Measurements from ENCODE around the gene SHMT1.
"Not testable (repeated sequence)": the region's sequence is repeated elsewhere in the genome, so short reads cannot be mapped to it uniquely, and the experiment has no call there.

SHMT1 gene

DNA sequence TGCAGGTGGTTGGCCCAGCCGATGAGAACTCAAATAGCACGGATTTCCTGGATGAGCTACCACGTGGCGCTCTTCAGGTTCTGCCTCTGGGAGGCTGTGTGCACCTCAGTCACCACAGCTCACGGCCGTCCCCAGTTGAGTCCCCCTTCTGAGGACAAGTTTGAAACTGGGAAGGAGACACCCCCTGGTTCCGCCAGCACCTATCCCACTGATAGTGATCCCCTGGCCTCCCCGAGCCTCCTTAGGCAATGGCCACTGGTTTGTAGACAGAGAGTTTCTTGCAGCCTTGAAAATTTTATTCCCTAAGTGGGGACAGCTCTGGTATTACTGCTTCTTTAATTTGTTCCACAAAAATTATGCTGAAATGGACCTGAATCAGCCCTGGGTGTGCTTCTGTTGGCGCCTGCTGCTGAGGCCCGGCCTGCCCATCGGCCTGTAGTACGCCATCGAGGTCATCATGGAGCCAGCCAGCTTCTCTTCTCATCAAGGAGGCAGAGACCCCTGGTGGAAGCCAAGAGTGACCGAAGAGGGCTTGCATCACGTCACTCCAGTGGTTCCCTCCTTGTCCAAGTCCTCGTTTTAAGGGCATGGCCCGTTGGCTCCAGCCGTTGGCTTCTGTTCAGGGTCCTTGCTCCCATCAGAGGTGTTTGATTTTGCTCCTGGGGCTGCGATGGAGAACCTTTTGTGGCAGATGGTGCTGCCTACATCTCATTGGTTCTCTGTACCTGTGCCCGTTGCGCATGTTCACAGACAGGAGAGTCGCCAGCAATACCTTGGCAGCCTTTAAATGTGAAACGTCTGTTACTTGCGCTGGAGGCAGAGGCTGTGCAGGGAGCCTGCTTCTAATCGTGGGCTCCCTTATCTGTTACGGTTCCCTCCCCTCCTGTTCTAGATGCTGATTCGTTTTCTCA, 39.0 kb downstream of the SHMT1 start:
- DNase-seq, result no peak

DNA sequence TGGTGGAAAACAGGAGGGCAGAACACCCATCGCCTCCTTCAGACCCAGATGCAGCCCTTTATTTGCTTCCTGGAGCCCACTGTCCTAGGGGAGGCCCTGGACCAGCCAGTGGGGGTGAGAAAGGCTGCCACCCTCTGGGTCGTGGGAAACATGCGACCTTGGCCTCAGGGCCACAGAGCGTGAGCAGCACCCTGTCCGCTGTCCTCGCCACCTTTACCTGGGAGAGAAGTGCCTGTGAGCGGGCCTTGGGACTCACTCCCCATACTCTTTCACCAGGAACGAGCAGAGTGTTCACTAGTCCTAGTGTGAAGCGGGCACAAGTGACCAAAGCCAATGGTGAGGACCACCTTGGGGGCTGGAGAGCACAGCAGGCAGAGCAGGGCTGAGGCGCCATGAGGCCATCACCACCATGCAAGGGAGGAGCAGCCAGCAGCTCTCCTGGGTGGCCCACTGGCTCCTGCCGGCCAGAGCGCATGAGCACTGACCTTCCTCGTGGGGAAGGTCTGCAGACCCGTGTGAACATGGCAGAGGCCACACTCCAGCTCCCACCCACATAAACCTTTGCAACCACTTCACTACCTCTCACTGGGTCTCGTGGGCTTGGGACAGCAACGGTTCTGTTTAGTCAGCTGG, 39.7 kb downstream of the SHMT1 start:
- DNase-seq, result no peak

DNA sequence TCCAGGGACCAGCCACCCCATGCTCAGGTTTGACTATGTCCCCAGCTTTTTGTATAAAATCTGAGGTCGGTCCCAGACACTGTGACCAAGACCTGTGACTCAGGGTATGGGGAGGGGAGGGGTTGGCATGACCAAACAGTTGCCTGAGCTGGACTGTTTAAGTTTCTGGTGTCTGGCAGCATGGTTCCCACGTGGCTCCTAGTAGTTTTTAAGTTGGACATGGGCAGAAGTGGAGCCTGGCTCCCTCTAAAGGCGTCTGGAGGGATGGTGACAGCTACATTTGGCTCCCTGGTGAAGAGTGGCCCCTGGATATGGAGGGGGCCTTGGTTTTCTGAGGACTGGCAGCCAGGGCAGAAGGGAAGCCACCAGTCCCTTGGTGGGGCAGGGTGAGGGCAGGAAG, 40.3 kb downstream of the SHMT1 start:
- DNase-seq, result no peak

- no peak for DNase-seq
These were observed 40.8 kb downstream of the SHMT1 start for GRCh38 chr17:18322522-18322921.

DNA sequence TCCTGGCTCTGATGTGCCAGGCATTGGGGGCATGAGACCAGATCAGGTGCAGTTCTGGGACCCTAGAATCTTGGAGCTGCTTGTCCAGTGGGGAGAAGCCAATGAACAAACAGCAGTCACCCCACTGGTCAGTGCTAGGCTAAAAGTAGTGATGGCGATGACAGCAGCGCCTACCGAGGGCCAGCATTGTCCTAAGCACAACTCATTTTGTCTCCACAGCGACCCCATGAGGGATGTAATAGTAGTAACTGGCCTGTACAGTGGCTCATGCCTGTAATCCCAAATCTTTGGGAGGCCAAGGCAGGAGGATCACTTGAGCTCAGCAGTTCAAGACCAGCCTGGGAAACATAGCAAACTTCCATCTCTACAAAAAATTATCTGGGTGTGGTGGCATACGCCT, 42.0 kb downstream of the SHMT1 start:
- DNase-seq, result no peak

DNA sequence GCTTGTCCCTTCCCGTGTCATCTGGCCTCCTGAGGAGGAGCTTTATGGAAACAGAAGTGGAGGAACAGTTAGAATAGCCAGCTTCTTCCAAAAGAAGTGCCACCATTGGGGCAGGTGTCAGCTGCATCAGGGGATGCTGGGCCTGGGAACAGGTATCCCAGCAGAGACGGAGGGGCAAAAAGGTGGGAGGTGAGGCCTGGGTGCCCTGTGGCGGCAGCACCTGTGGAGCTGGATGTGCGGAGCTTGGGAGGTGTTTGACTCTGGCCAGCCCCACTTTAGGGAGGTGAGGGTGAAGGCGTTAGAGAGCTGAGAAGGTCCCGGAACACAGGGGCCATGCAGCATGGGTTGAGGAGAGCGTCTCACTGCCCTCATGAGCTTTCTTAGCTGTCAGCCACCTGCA, 43.0 kb downstream of the SHMT1 start:
- no peak for DNase-seq

DNA sequence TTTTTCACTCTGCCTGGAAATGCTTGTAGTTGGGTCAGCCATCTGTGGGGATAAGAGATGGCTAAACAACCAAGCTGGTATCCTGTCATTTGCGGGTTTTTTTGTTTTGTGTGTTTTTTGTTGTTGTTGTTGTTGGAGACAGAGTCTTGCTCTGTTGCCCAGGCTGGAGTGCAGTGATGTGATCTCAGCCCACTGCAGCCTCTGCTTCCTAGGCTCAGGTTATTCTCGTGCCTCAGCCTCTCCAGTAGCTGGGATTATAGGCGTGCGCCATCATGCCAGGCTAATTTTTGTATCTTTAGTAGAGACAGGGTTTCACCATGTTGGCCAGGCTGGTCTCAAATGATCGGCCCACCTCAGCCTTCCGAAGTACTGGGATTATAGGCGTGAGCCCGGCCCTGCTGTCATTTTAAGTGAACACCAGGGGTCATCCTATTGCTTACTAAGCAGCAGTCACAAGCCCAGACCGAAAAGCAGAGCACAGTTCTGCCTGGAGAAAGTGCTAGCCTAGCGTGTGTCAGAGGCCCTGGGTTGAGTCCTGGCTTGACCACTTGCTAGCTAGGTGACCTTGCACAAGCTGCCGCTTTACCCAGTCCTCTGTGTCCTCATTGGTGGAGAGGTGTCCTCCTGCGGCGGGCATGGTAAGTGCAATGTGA, 43.6 kb downstream of the SHMT1 start:
- no peak for DNase-seq

DNA sequence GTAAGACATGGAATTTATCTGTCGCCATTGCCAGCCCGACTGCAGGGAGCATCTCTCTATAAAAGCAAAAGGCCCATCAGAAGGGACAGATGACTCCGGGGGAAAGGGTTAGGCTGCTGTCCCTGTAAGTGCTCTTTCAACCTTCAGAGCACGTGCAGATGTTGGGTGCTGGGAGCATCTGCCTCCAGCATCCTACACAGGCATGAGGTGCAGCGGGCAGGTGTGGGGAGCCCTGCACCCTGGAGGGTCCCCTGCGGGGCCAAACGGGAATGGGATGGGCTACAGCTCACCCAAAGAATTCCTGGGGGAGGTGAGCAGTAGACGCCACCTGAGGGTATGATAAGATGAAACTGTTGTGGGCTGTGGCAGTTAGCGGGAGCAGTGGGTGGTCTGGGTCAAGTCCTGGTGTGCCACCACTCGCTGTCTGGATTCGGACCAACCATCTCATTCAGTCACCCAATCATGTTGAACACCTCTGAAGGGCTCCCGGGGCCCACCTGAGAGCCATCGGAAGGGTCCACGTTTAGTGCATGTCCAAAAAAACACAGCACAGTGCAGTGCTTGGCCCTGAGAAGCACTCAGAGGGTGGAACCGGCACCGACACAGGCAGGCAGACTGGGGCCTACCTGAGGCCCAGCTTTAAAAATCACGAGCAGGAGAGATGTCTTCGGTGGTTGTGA, 44.4 kb downstream of the SHMT1 start:
- DNase-seq, result no peak

DNA sequence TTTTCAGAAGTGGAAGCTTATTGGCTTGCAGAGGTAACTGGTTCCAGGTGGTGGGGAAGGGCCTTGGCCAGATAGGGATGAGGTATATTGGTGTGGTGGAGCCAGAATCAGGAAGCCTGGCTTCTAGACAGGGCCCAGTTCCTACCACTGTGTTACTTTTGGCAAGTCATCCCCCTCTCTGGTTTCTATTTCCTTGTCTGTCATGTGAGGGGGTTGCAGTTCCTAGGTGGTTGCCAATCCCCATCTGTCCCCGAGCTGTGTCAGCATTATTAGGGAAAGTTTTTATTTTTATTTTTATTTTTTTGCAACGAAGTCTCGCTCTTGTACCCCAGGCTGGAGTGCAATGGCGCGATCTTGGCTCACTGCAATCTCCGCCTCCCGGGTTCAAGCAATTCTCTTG, 45.2 kb downstream of the SHMT1 start:
- no peak for DNase-seq

DNA sequence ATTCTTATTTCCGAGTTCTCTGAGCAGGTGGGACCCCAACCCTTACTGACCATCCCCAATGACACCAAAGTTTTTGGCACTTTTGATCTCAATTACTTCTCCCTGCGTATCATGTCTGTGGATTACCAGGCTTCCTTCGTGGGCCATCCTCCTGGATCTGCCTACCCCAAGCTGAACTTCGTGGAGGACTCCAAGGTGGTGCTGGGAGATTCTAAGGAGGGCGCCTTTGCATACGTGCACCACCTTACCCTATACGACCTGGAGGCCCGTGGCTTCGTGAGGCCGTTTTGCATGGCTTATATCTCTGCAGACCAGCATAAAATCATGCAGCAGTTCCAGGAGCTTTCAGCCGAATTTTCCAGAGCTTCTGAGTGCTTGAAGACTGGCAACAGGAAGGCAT, 47.4 kb downstream of the SHMT1 start:
- DNase-seq, result no peak

DNA sequence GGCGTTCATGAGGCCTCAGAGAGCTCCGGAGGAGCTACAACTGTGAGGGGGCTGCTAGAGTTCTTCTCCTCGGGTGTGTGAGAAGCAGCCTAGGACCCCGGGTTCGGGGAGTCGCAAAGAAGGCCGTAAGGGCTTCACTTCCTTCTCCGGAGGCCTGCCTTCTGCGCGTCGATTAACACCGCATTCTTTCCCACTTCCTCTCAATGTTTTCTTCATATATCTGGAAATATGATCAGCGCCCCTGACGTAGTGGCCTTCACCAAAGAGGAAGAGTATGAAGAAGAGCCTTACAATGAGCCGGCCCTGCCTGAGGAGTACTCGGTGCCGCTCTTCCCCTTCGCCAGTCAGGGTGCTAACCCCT, 47.8 kb downstream of the SHMT1 start:
- no peak for DNase-seq

DNA sequence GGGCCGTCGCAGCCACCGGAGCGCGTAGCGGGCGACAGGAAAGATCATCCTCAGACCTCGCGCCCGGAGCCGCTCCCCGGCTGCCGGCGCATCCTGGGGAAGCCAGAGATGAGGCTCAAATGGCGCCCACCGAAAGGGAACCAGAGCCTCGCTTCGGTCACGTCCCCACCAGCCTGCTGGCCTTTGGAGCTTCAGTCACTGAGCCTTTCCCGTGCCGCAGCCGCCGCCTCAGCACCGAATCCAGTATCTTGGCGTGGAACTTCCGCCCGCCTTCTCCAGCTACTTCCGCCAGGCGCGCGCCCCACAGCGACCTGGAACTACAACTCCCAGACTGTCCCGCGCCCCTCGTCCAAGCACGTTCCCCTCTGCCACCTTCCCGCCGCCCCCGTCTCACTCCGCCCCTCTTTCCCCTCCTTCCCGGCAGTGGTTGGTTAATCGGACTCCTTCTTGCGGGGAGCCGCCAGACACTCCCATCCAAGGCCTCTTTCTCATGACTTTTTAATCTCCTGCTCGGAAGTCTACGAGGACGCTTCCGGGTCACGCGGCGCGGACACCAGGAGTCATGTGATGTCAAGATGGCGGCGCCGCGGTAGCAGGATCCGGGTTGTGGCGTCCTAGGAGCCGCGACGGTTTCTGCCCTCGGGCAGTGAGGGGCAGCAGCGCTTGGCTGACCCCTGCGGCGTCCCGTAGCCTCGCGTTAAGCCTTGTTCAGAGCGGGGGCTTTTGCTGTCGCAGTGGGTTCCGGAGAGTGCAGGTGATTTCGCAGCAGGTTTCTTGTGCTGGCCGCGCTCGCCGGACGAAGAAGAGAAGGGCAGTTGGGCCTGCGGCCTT, 48.4 kb downstream of the SHMT1 start, which contains the start of the genes SMCR8 and TOP3A:
Gene SMCR8, plus strand, starts transcription at position 563 of the 831 bp plus-strand sequence. CDS start 497 bp downstream, outside the sequence.
Gene TOP3A, minus strand, starts transcription at position 264 of the 831 bp plus-strand sequence. Its CDS starts 216 bp downstream, at position 48.
- peak; percentile 92 for DNase-seq

DNA sequence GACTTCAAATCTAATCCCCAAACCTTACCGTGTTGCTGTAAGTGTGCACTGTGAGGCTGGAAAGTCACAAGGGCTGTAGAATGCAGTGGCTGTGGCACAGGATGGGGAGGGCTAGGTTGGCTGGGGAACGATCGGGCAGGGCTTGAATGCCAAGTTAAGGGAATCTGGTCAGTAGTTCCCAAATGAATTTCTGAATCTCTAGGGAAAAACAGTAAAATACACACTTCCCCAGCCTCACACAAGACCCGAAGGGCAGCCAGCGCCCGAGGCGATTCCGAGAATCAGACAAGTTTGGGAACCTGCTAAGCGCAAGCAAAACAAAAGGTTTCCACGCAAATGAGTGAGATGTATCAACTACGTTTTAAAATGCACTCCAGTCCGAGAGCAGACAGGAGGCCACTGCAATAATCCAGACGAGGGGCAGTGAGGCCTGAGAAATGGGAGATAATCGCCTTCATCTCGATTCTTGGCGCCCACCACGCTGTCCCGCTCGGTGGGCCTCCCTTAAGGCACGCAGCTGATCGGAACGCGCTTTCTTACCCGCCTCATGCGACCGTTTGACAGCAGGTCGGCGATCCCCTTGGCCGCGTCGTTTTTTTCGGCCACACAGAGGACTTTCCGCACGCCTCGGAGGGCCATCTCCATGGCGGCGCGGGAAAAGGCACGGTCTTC, 49.2 kb downstream of the SHMT1 start:
- DNase-seq, result no peak

- no peak for DNase-seq
These were observed 54.1 kb downstream of the SHMT1 start for GRCh38 chr17:18309202-18309601.

DNA sequence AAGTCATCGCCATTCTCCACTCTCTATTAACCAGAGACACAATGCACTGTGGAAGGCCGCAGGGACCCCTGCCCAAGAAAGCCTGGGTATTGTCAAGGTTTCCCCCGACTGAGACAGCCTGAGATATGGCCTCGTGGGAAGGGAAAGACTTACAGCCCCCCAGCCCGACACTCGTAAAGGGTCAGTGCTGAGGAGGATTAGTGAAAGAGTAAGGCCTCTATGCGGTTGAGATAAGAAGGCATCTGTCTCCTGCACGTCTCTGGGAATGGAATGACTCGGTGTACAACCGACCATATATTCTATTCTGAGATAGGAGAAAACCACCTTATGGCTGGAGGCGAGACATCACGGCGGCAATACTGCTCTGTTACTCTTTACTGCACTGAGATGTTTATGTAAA, 60.1 kb downstream of the SHMT1 start:
- not testable (repeated sequence) for DNase-seq

GRCh38 chr17:18300725-18301480, 62.4 kb downstream of the SHMT1 start:
- DNase-seq, result no peak

- not testable (repeated sequence) for DNase-seq
These were observed 65.3 kb downstream of the SHMT1 start for GRCh38 chr17:18298061-18298460.

DNA sequence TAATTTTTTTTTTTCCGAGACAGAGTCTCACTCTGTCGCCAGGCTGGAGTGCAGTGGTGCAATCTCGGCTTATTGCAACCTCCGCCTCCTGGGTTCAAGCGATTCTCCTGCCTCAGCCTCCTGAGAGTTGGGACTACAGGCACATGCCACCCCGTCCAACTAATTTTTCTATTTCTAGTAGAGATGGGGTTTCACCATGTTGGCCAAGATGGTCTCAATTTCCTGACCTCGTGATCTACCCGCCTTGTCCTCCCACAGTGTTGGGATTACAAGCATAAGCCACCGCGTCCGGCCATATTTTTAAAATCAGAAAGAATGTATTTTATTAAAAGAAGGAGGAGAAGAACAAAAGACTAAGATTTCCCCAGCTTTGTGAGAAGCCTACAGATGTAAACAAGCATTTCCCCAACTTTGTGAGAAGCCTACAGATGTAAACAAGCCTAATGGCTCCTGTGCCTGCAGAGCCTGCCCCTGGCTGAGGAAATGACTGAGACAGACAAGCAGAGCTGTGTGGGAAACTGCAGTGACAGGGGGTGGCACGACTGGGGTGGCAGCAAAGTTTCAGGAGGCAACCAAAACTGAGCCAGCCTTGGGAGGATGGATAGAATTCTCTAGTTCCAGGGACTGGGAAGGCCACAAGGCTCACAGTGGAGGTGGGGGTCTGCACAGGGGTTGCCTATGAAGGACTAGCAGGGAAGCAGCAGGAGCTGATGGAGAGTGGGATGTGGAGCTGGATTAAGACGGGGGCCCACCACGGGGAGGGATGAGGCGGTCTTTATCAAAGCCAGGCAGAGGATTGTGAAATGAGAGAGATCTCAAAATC, 71.4 kb downstream of the SHMT1 start:
- DNase-seq, result no peak

GRCh38 chr17:18285296-18285695, 78.1 kb downstream of the SHMT1 start:
- no peak for DNase-seq

GRCh38 chr17:18281788-18282187, 81.6 kb downstream of the SHMT1 start:
- DNase-seq, result no peak

Measured in activated CD4-positive, CD25-positive, alpha-beta regulatory T cell treated with anti-CD3 and anti-CD28 coated beads, Interleukin-2, amount 50 U/mL, for 72 hours (primary cell).